NOMO-1 treated with DMSO at 0.1 percent for 48 hours (cell line): ENCODE results near the gene RAB3A.

ENCODE experiments used
- DNase-seq: peaks from one replicate; lab custom pipeline; 2025; ENCODE audit not compliant: unreplicated experiment; lab: John Stamatoyannopoulos, UW

RAB3A gene

GRCh38 chr19:18152817-18153555 is 50.9 kb downstream of the RAB3A start, which contains the start of gene PIK3R2:
TSS of gene PIK3R2 (plus strand) at chr19:18153163. CDS start at chr19:18155880, 2,717 bp downstream.
- DNase-seq: peak; percentile 98

GRCh38 chr19:18152442-18152816 is 51.4 kb downstream of the RAB3A start:
- peak; percentile 99 for DNase-seq

- DNase-seq: no peak
Observed at GRCh38 chr19:18150776-18151624, 52.8 kb downstream of the RAB3A start.

- no peak for DNase-seq
Observed at GRCh38 chr19:18149596-18149975, 54.3 kb downstream of the RAB3A start.

- DNase-seq: no peak
Observed at GRCh38 chr19:18147396-18147795, 56.4 kb downstream of the RAB3A start.
